ENCODE data around the gene PEF1. TPM values are rescaled to one million over a fixed set of nuclear protein-coding genes. Genes with fewer than 3 reads are reported as not detected.
A peak's percentile ranks its signal among the peaks of the same experiment; 100 is the strongest.

PEF1 gene
- total RNA-seq, 2 experiments from 2014 or later, result 56.1 to 67.7 TPM

- no peak overlapping the region for H2AFZ ChIP-seq (ENCODE audit: low read length)
- no peaks in the 10 kb centered on the region for H4K20me1 ChIP-seq (ENCODE audit: insufficient read depth, low read length)
- H3K4me2 ChIP-seq (ENCODE audit: low read length), result no peak overlapping the region
- H3K4me1 ChIP-seq (ENCODE audit: insufficient read depth, low read length, poor library complexity, severe bottlenecking), result no peaks in the 10 kb centered on the region
- no peaks in the 10 kb centered on the region for H3K36me3 ChIP-seq (ENCODE audit: insufficient read depth, low read length)
- intact Hi-C loops (cut with micrococcal nuclease; ENCODE audit: unreplicated experiment), result no loop called here
- H3K79me2 ChIP-seq (ENCODE audit: insufficient read depth, low read depth, low read length), result no peaks in the 10 kb centered on the region
- BruUV-seq (replicated peaks), result no TSS peak
- H3K9me2 ChIP-seq (ENCODE audit: insufficient read depth, low read length), result no peaks in the 10 kb centered on the region
- CTCF ChIA-PET (ENCODE audit: unreplicated experiment), result no interaction called here
- TF ChIP-seq CTCF (conservative IDR thresholded peaks at IDR 0.05; ENCODE audit: low read length) (no peak), EZH2phosphoT487 (IDR thresholded peaks at IDR 0.05; ENCODE audit: borderline replicate concordance, low read depth, low read length) (no peak)
- H3K27ac ChIP-seq (ENCODE audit: low read depth, low read length, poor library complexity, severe bottlenecking), result no peak overlapping the region
- no peak overlapping the region for H3K4me3 ChIP-seq (ENCODE audit: low read depth, low read length, poor library complexity, severe bottlenecking)
- DNase-seq (ENCODE audit: low spot score), result no peak
- H3K9me3 ChIP-seq (ENCODE audit: low read length), result no peaks in the 10 kb centered on the region
- POLR2A ChIA-PET, result no interaction called here
Observed at GRCh38 chr1:31670593-31670964, 25.9 kb upstream of the PEF1 start.

GRCh38 chr1:31669786-31670592, 25.3 kb upstream of the PEF1 start:
- Histone ChIP-seq H3K36me3 (ENCODE audit: insufficient read depth, low read length) (no peaks in the 10 kb centered on the region), H3K27ac (ENCODE audit: low read depth, low read length, poor library complexity, severe bottlenecking) (no peak overlapping the region), H3K4me3 (ENCODE audit: low read depth, low read length, poor library complexity, severe bottlenecking) (no peak overlapping the region), H3K9me3 (ENCODE audit: low read length) (no peaks in the 10 kb centered on the region), H2AFZ (ENCODE audit: low read length) (no peak overlapping the region), H3K79me2 (ENCODE audit: insufficient read depth, low read depth, low read length) (no peaks in the 10 kb centered on the region), H3K4me2 (ENCODE audit: low read length) (no peak overlapping the region), H4K20me1 (ENCODE audit: insufficient read depth, low read length) (no peaks in the 10 kb centered on the region), H3K9me2 (ENCODE audit: insufficient read depth, low read length) (no peaks in the 10 kb centered on the region), H3K4me1 (ENCODE audit: insufficient read depth, low read length, poor library complexity, severe bottlenecking) (no peaks in the 10 kb centered on the region)
- ChIA-PET POLR2A (no interaction called here), CTCF (ENCODE audit: unreplicated experiment) (interaction anchor here (0.7 kb wide), 1 partner anchor 76 kb away, joined by 3 read pairs; no protein-coding TSS in a partner anchor)
- peak; percentile 39 for TF ChIP-seq CTCF (conservative IDR thresholded peaks at IDR 0.05; ENCODE audit: low read length)
- no peak for TF ChIP-seq EZH2phosphoT487 (IDR thresholded peaks at IDR 0.05; ENCODE audit: borderline replicate concordance, low read depth, low read length)
- BruUV-seq (replicated peaks), result no TSS peak
- intact Hi-C loops (cut with micrococcal nuclease; ENCODE audit: unreplicated experiment), result no loop called here
- peak; percentile 16 for DNase-seq (ENCODE audit: low spot score)

- no TSS peak for BruUV-seq (replicated peaks)
- no peaks in the 10 kb centered on the region for H4K20me1 ChIP-seq (ENCODE audit: insufficient read depth, low read length)
- no peak for DNase-seq (ENCODE audit: low spot score)
- CTCF ChIA-PET (ENCODE audit: unreplicated experiment), result no interaction called here
- intact Hi-C loops (cut with micrococcal nuclease; ENCODE audit: unreplicated experiment), result no loop called here
- no peak overlapping the region for H2AFZ ChIP-seq (ENCODE audit: low read length)
- no peaks in the 10 kb centered on the region for H3K79me2 ChIP-seq (ENCODE audit: insufficient read depth, low read depth, low read length)
- no peak overlapping the region for H3K27ac ChIP-seq (ENCODE audit: low read depth, low read length, poor library complexity, severe bottlenecking)
- POLR2A ChIA-PET, result no interaction called here
- H3K9me3 ChIP-seq (ENCODE audit: low read length), result no peaks in the 10 kb centered on the region
- H3K36me3 ChIP-seq (ENCODE audit: insufficient read depth, low read length), result no peaks in the 10 kb centered on the region
- TF ChIP-seq EZH2phosphoT487 (IDR thresholded peaks at IDR 0.05; ENCODE audit: borderline replicate concordance, low read depth, low read length) (no peak), CTCF (conservative IDR thresholded peaks at IDR 0.05; ENCODE audit: low read length) (no peak)
- H3K4me2 ChIP-seq (ENCODE audit: low read length), result no peak overlapping the region
- no peak overlapping the region for H3K4me3 ChIP-seq (ENCODE audit: low read depth, low read length, poor library complexity, severe bottlenecking)
- no peaks in the 10 kb centered on the region for H3K9me2 ChIP-seq (ENCODE audit: insufficient read depth, low read length)
- no peaks in the 10 kb centered on the region for H3K4me1 ChIP-seq (ENCODE audit: insufficient read depth, low read length, poor library complexity, severe bottlenecking)
Observed at GRCh38 chr1:31669433-31669785, 24.7 kb upstream of the PEF1 start.

All from OCI-LY7 (cell line).